Thyroid gland (tissue), 4 donors: ENCODE results near the gene C16orf74.

Experiments
- CTCF ChIP-seq, 6 experiments: fragments of 200-600 bp in 3 of 6; fragments of 450-650 bp in 3 of 6; sonication (generic) in 3 of 6; IDR thresholded peaks; one replicate each; pipeline ENCODE4 v1.5.1; 2016 to 2019; ENCODE audit warnings: antibody characterized with exemption in 6 of 6, mild to moderate bottlenecking in 2 of 6, inconsistent platforms in 1 of 6, moderate library complexity in 1 of 6
- POLR2A ChIP-seq, 2 donors: fragments of 450-650 bp; IDR thresholded peaks; one replicate each; pipeline ENCODE4 v1.6.1; 2017; ENCODE audit warnings: antibody characterized with exemption in 2 of 2, mild to moderate bottlenecking in 2 of 2, moderate library complexity in 1 of 2

- TF ChIP-seq POLR2A (IDR thresholded peaks at IDR 0.05) (no peak), CTCF (IDR thresholded peaks at IDR 0.05) (no peak)
Measured at GRCh38 chr16:85753976-85754375, 3.1 kb upstream of the C16orf74 start.
